ENCODE data around the gene THRB.

DNA sequence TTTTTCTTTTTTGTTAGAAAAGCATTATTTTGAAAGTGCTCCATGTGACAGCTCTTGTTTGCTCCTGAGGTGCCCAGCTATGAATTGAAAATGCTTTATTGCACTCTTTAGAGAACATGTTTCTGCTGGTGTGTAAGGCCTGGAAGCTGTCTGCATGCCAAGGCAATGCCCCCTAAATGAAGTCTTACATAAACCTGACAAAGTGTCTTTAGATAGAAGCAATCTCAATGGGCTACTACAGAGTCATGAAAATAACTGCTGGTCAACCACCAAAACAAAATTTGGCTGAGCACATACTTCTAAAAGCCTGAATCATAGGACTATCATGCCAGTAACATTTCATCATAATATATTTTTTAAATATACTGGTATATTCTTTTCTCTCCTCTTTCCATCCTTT, 178.7 kb downstream of the THRB start:
- TF ChIP-seq, protein P1, sequence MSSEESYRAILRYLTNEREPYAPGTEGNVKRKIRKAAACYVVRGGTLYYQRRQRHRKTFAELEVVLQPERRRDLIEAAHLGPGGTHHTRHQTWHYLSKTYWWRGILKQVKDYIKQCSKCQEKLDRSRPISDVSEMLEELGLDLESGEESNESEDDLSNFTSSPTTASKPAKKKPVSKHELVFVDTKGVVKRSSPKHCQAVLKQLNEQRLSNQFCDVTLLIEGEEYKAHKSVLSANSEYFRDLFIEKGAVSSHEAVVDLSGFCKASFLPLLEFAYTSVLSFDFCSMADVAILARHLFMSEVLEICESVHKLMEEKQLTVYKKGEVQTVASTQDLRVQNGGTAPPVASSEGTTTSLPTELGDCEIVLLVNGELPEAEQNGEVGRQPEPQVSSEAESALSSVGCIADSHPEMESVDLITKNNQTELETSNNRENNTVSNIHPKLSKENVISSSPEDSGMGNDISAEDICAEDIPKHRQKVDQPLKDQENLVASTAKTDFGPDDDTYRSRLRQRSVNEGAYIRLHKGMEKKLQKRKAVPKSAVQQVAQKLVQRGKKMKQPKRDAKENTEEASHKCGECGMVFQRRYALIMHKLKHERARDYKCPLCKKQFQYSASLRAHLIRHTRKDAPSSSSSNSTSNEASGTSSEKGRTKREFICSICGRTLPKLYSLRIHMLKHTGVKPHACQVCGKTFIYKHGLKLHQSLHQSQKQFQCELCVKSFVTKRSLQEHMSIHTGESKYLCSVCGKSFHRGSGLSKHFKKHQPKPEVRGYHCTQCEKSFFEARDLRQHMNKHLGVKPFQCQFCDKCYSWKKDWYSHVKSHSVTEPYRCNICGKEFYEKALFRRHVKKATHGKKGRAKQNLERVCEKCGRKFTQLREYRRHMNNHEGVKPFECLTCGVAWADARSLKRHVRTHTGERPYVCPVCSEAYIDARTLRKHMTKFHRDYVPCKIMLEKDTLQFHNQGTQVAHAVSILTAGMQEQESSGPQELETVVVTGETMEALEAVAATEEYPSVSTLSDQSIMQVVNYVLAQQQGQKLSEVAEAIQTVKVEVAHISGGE (tag by site-specific recombination; conservative IDR thresholded peaks at IDR 0.05; ENCODE audit: low read depth), result no peak
- TF ChIP-seq MZF1 (tag by site-specific recombination; IDR thresholded peaks at IDR 0.05; ENCODE audit: borderline replicate concordance) (no peak), MYNN (tag by site-specific recombination; IDR thresholded peaks at IDR 0.05; ENCODE audit: borderline replicate concordance) (no peak), ZNF501 (tag by site-specific recombination; IDR thresholded peaks at IDR 0.05) (no peak), ZNF24 (tag by site-specific recombination; IDR thresholded peaks at IDR 0.05) (no peak)
- TF ChIP-seq, protein P2, sequence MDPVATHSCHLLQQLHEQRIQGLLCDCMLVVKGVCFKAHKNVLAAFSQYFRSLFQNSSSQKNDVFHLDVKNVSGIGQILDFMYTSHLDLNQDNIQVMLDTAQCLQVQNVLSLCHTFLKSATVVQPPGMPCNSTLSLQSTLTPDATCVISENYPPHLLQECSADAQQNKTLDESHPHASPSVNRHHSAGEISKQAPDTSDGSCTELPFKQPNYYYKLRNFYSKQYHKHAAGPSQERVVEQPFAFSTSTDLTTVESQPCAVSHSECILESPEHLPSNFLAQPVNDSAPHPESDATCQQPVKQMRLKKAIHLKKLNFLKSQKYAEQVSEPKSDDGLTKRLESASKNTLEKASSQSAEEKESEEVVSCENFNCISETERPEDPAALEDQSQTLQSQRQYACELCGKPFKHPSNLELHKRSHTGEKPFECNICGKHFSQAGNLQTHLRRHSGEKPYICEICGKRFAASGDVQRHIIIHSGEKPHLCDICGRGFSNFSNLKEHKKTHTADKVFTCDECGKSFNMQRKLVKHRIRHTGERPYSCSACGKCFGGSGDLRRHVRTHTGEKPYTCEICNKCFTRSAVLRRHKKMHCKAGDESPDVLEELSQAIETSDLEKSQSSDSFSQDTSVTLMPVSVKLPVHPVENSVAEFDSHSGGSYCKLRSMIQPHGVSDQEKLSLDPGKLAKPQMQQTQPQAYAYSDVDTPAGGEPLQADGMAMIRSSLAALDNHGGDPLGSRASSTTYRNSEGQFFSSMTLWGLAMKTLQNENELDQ (tag by site-specific recombination; IDR thresholded peaks at IDR 0.05; ENCODE audit: low read depth), result no peak
- TF ChIP-seq, protein P3, sequence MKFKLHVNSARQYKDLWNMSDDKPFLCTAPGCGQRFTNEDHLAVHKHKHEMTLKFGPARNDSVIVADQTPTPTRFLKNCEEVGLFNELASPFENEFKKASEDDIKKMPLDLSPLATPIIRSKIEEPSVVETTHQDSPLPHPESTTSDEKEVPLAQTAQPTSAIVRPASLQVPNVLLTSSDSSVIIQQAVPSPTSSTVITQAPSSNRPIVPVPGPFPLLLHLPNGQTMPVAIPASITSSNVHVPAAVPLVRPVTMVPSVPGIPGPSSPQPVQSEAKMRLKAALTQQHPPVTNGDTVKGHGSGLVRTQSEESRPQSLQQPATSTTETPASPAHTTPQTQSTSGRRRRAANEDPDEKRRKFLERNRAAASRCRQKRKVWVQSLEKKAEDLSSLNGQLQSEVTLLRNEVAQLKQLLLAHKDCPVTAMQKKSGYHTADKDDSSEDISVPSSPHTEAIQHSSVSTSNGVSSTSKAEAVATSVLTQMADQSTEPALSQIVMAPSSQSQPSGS (tag by site-specific recombination; IDR thresholded peaks at IDR 0.05; ENCODE audit: low read depth), result no peak
- TF ChIP-seq, protein P4, sequence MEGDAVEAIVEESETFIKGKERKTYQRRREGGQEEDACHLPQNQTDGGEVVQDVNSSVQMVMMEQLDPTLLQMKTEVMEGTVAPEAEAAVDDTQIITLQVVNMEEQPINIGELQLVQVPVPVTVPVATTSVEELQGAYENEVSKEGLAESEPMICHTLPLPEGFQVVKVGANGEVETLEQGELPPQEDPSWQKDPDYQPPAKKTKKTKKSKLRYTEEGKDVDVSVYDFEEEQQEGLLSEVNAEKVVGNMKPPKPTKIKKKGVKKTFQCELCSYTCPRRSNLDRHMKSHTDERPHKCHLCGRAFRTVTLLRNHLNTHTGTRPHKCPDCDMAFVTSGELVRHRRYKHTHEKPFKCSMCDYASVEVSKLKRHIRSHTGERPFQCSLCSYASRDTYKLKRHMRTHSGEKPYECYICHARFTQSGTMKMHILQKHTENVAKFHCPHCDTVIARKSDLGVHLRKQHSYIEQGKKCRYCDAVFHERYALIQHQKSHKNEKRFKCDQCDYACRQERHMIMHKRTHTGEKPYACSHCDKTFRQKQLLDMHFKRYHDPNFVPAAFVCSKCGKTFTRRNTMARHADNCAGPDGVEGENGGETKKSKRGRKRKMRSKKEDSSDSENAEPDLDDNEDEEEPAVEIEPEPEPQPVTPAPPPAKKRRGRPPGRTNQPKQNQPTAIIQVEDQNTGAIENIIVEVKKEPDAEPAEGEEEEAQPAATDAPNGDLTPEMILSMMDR (tag by site-specific recombination; IDR thresholded peaks at IDR 0.05), result no peak
- TF ChIP-seq, protein P5, sequence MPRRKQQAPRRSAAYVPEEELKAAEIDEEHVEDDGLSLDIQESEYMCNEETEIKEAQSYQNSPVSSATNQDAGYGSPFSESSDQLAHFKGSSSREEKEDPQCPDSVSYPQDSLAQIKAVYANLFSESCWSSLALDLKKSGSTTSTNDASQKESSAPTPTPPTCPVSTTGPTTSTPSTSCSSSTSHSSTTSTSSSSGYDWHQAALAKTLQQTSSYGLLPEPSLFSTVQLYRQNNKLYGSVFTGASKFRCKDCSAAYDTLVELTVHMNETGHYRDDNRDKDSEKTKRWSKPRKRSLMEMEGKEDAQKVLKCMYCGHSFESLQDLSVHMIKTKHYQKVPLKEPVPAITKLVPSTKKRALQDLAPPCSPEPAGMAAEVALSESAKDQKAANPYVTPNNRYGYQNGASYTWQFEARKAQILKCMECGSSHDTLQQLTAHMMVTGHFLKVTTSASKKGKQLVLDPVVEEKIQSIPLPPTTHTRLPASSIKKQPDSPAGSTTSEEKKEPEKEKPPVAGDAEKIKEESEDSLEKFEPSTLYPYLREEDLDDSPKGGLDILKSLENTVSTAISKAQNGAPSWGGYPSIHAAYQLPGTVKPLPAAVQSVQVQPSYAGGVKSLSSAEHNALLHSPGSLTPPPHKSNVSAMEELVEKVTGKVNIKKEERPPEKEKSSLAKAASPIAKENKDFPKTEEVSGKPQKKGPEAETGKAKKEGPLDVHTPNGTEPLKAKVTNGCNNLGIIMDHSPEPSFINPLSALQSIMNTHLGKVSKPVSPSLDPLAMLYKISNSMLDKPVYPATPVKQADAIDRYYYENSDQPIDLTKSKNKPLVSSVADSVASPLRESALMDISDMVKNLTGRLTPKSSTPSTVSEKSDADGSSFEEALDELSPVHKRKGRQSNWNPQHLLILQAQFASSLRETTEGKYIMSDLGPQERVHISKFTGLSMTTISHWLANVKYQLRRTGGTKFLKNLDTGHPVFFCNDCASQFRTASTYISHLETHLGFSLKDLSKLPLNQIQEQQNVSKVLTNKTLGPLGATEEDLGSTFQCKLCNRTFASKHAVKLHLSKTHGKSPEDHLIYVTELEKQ (tag by site-specific recombination; IDR thresholded peaks at IDR 0.05; ENCODE audit: borderline replicate concordance), result no peak
- TF ChIP-seq, protein P6, sequence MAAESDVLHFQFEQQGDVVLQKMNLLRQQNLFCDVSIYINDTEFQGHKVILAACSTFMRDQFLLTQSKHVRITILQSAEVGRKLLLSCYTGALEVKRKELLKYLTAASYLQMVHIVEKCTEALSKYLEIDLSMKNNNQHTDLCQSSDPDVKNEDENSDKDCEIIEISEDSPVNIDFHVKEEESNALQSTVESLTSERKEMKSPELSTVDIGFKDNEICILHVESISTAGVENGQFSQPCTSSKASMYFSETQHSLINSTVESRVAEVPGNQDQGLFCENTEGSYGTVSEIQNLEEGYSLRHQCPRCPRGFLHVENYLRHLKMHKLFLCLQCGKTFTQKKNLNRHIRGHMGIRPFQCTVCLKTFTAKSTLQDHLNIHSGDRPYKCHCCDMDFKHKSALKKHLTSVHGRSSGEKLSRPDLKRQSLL (tag by site-specific recombination; IDR thresholded peaks at IDR 0.05), result no peak
- TF ChIP-seq, protein P7, sequence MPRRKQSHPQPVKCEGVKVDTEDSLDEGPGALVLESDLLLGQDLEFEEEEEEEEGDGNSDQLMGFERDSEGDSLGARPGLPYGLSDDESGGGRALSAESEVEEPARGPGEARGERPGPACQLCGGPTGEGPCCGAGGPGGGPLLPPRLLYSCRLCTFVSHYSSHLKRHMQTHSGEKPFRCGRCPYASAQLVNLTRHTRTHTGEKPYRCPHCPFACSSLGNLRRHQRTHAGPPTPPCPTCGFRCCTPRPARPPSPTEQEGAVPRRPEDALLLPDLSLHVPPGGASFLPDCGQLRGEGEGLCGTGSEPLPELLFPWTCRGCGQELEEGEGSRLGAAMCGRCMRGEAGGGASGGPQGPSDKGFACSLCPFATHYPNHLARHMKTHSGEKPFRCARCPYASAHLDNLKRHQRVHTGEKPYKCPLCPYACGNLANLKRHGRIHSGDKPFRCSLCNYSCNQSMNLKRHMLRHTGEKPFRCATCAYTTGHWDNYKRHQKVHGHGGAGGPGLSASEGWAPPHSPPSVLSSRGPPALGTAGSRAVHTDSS (tag by site-specific recombination; IDR thresholded peaks at IDR 0.05), result no peak
